Measurements from ENCODE around the gene MYO5B.

The MYO5B gene

GRCh38 chr18:50006470-50007046 lies 188.4 kb downstream of the MYO5B start:
- no peak for DNase-seq

DNA sequence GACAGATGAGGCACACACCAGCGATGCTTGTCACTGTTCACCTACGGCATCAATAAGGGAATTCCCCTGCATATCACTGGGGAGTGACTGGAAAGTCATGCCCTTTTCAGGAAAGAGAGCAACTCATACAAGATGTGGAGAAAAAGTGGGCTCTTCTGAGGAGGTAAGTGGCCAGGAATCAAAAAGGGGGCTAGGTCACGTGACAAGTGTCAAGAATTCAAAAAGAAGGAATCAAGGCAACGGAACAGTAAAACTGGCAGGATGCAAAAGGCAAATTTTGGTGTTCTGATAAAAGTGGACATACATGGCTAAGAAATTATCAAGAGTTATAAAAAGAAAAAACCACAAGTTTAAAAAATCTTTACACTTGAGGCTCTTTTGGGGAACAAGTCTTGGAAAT lies 190.9 kb downstream of the MYO5B start:
- DNase-seq, result no peak

GRCh38 chr18:50002781-50003180 lies 192.2 kb downstream of the MYO5B start:
- no peak for DNase-seq

DNA sequence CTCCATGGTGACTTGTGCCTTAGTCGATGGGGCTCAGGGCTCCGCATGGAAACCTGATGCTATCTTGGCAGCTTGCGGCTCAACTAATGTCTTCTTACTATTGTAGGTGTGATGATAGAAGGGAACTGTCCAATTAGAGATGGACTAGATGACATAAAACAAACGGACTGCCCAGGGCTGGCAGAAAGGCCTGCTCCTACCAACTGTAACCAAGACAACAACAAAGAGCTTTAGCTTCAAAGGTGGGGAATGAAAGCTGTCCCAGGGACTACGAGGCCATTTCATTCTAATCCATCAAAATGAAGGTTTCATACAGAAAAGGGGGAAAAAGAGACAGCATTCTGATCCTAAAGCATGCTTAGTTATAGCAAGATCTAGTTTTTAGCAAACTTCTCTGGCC lies 194.7 kb downstream of the MYO5B start:
- DNase-seq, result no peak

- DNase-seq, result no peak
Observed at GRCh38 chr18:49999128-49999527, 195.8 kb downstream of the MYO5B start.

GRCh38 chr18:49997558-49997957 lies 197.4 kb downstream of the MYO5B start:
- no peak for DNase-seq

GRCh38 chr18:49994410-49994809 lies 200.5 kb downstream of the MYO5B start:
- DNase-seq, result no peak

- no peak for DNase-seq
Observed at GRCh38 chr18:49993299-49993698, 201.6 kb downstream of the MYO5B start.

GRCh38 chr18:49988733-49989132 lies 206.2 kb downstream of the MYO5B start:
- no peak for DNase-seq

DNA sequence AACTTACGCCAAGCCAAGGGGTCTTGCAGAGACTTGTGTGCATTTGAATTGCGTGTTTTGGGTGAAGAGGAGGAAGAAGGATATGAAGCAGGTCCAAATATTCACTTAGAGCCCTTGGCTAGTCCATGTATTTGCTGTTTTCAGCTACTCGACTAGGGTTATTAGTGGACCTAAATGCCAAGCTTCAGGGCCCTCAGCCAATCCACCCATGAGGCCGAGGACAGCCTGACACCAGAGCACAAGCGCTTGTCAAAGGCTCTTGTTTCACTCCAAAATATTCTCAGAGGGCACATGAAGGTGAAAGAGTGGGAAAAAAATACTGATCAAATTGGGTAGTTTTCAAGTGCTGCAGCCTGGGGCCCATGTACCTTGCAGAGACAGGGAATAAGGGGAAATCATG lies 206.8 kb downstream of the MYO5B start:
- no peak for DNase-seq

- no peak for DNase-seq
Observed at GRCh38 chr18:49985236-49985635, 209.7 kb downstream of the MYO5B start.

DNA sequence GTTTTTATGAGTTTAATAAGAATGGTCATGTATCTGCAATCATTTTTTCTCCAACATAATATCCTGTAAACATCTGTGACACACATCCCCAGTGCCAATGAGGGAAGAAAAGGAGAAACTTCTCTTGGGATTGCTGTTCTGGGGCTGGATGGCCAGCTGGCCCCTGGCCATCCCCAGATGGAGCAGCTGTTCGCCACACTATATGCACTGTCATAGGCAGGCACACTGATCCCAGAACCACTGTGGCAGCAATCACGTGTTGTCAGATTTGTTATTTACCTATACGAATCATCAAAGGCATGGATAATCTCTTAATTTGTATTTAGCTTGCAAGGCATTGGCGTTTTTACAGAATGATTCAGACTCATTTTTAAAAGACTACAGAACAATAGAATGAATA lies 214.1 kb downstream of the MYO5B start:
- DNase-seq, result no peak

- DNase-seq, result peak; percentile 79
Observed at GRCh38 chr18:49976795-49977560, 218.0 kb downstream of the MYO5B start.

DNA sequence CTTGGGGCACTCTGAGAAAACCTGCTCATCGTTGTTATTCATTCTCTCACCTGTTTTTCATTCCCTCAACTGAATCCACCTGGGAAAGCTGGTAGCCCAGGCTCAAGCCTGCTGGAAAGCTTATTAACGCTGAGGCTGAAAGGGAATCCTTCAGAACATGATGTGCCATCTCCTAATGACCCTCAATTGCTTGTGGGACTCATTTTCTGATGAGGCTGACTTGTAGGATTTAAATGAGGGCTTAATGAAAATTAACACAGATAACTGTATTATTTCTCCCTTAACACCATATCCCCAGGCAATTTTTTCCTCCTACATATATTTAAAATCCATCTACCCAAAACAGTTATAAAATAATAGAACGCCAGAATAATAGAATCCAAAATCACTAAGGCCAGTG lies 218.9 kb downstream of the MYO5B start:
- DNase-seq, result no peak

GRCh38 chr18:49974079-49974478 lies 220.9 kb downstream of the MYO5B start:
- no peak for DNase-seq

GRCh38 chr18:49973592-49973991 lies 221.4 kb downstream of the MYO5B start:
- no peak for DNase-seq

GRCh38 chr18:49972535-49972934 lies 222.4 kb downstream of the MYO5B start:
- DNase-seq, result no peak

DNA sequence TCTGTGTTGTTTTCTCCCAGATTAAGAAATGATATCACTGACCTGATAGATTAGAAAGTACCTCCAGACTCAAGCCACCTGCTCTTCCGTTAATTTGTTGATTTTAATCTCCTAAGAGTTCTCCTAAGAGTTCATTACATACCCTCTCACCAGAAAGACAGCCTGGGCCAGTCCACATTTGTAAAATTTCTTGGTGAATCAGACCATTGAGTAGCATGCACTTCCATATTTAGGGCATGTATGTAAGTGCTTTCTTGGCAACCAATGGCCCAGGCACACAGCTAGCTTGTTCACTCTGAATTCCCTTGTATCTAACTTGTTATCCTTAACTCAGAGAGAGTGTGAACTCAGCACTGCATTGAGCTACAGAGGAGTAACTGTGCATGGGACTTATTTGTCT lies 223.5 kb downstream of the MYO5B start:
- DNase-seq, result no peak

- DNase-seq, result no peak
Observed at GRCh38 chr18:49970319-49970718, 224.6 kb downstream of the MYO5B start.

GRCh38 chr18:49968644-49969309 lies 226.2 kb downstream of the MYO5B start:
- DNase-seq, result no peak

DNA sequence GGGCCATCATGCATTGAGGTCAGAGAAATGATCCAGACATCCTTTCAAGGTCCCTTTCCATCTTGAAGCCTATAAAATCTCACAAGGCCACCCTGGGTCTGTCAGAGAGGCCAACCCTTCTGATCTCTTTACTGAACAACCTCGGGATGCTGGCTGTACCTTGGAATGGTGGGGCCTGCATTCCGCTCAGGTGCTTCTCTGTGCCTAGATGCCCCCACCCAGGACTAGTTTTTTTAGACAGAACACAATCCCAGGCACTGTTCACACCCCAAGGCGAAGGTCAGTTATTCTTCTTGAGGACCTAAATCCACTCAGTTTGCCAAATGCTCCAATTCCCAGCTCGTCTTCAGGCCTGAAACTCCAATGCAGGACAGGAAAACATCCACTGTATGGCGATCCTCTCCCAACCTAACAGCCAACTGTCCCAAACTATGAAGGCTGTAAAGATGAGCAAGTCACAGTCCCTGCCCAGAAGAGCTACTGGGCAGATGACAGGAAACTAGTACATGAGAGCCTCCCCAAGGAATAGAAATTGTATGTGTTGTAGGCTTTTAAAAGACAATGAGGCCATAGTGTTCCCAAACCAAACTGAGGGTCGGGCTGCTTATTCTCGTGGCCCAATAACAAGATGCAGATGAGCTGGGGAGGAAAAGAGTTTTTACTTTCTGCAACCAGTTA lies 227.2 kb downstream of the MYO5B start:
- no peak for DNase-seq

GRCh38 chr18:49967171-49967570 lies 227.8 kb downstream of the MYO5B start:
- no peak for DNase-seq

DNA sequence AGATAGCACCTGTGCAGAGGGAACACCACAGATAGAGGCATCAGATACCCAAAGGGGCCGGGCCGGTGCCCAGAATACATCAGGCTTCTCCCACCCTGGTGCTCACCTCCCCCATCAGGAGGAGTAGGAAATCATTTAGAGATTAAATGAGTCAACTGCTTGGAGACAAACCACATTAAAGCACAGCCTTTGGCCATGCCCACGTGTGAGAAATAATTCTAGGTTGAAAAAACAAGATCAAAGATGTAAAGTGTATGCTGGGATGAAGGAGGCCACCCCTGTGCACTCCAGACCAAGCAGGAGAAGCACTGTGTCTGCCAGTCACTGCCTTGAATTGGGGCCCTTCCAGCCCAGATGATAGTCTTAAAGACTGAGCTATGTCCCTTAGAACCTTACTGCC lies 228.9 kb downstream of the MYO5B start:
- DNase-seq, result no peak

GRCh38 chr18:49963217-49963616 lies 231.7 kb downstream of the MYO5B start:
- no peak for DNase-seq

All from NCI-H1105 (cell line).